ENCODE measurements around the gene PLCB1.
"Not testable (repeated sequence)": the region's sequence is repeated elsewhere in the genome, so short reads cannot be mapped to it uniquely, and the experiment has no call there.

Gene PLCB1

GRCh38 chr20:8466781-8467180 lies 334.7 kb downstream of the PLCB1 start:
- not testable (repeated sequence) for DNase-seq

DNA sequence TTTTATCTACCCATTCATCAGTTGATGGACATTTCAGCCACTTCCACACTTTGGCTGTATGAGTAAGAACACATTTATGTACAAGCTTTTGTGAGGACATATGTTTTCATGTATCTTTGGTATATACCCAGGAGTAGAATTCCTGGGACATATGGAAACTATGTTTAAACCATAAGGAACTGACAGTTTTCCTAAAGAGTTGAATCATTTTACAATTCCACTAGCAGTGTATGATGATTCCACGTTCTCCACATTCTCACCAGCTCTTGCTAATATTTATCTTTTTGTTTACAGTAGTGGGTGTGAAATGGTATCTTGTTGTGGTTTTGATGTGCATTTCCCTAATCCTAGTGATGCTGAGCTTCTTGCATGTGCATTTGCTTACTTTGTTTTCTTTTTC lies 338.1 kb downstream of the PLCB1 start:
- no peak for DNase-seq

- no peak for DNase-seq
These were observed 339.4 kb downstream of the PLCB1 start for GRCh38 chr20:8471465-8471864.

DNA sequence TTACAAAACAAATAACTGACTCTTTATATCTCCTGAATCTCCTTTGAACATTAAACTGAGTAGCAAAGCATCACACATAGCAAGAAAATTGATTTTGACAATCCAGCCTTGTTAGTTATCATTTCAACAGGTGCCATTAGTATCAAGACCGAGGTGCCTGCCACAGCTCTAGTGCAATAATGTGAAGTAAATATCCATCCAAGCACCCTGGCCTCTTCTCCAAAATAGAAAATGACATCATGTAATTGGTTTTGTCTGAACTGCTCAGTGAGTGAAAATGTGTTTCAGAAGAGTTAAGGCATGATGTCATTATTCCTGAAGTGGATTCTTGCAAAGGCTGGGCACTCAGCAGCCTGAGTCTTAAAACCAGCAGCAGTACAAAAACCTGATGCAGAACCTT lies 341.4 kb downstream of the PLCB1 start:
- DNase-seq = no peak

DNA sequence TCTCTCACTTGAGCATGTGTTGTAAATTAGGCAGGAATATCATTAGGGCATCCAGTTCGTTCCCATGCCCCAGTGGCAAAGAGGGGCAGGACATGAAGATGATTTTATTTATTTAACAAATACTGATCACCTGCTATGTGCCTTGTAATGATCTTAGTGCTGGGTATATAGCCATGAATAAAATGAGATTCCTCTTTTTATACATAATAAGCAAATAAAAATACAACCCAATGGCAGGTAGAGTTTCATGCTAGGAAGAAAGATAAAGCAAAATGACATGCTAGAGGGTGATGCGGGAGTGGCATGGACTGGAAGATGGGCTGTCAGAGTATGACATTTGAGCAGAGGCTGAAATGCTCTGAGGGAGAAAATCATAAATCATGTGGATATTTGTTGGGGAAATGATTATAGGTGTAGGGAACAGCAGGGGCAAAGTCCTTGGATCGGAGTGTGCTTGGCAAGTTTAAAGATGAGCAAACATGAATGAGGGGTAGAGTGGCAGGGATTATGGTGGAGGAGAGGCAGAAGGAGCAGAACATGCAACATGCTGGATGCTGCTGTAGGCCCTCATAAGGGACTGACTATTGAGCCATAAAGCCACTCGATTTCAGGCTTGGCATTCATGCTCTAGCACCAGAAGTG lies 342.1 kb downstream of the PLCB1 start:
- DNase-seq = no peak

DNA sequence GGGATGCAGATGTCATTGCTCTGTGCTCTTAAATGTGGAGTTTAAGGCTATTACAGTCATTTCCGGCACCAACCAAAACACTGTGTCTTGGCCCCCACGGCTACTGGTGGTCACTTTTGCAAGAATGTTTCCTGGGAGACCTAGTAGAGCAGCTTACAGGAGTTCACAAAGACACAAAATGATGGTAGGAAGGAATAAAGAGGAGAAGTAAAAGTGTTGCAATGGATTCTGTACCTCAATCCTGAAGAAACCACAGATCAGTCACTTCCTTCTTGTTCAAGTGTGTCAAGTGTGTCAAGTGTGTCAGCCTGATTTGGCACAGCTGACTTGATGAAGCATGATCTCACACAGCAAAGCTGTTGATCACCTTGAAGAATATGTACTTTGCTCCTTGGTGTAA lies 344.0 kb downstream of the PLCB1 start:
- no peak for DNase-seq

- DNase-seq = no peak
These were observed 348.5 kb downstream of the PLCB1 start for GRCh38 chr20:8480597-8480996.

- DNase-seq = no peak
These were observed 355.6 kb downstream of the PLCB1 start for GRCh38 chr20:8487696-8488095.

DNA sequence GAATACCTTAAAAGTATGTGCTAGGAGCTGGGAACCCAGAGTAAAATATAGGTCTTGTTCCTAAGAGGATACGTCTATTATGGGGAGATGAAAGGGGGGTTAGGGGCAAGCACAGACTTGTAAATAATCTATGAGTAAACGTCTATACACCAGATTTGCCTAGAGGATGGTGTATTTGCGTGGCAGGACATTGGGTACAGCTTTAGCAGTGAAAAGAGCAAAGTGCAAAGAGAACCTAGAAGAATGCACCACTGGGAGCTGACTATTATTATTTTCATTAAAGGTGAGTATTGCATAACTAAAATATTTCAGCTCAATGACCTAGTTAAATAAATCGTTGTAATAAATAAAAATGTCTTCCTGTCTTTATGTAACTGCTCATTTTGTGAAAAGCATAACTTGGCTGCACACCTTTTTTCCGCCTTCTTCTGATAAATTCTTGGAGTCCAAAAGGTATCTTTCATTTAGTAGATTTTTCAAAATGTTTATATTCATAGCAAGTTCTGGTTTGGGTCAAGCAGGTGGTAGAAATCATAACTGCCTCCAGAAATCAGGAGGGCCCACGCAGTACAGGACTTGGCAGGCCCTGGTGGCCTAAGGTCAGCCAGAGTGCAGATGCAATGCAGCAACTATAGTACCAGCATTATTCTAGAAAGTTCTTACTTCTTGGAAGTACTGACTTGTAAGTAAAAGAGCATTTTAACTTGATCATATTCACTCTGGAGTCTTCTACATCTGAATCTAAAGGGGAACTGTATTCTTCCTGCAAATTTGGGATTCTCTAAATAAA lies 357.2 kb downstream of the PLCB1 start:
- no peak for DNase-seq

- DNase-seq = no peak
These were observed 358.2 kb downstream of the PLCB1 start for GRCh38 chr20:8490076-8490830.

GRCh38 chr20:8492173-8492572 lies 360.1 kb downstream of the PLCB1 start:
- DNase-seq = no peak

DNA sequence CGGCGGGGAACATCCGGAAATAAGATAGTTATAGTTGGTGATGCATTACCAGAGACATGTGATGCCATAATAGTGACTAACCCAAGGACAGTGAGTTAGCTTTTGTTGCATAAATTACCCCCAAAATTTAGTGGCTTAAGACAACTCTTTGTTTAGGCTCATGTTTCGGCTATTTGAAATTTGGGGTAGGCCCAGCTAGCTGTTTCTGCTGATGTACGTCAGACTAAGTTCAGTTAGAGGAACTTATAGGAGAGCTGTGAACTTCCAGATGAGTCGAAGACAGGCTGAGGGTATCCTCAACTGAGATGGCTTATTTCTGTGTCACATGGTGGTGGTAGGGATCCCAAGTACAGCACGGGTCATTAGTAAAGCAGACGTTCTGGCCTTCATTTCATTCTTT lies 366.5 kb downstream of the PLCB1 start:
- no peak for DNase-seq

DNA sequence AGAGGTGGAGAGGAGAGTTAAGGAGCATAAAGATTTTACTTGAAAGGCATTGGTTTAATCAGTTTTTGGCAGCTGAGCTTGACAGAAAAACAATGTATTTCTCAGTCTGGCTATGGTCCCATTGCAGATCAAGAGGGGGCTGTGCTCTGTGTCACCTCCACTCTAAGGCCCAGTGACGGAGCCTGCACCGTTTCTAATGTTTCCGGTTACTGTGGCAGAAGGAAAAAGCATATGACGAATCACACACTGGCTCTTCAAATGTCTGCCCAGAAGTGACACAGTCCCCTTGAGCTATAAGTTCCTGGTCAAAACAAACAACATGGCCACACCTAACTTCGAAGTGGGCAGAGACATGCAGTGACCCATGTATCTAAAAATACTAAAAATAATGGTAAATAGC lies 372.0 kb downstream of the PLCB1 start:
- no peak for DNase-seq

DNA sequence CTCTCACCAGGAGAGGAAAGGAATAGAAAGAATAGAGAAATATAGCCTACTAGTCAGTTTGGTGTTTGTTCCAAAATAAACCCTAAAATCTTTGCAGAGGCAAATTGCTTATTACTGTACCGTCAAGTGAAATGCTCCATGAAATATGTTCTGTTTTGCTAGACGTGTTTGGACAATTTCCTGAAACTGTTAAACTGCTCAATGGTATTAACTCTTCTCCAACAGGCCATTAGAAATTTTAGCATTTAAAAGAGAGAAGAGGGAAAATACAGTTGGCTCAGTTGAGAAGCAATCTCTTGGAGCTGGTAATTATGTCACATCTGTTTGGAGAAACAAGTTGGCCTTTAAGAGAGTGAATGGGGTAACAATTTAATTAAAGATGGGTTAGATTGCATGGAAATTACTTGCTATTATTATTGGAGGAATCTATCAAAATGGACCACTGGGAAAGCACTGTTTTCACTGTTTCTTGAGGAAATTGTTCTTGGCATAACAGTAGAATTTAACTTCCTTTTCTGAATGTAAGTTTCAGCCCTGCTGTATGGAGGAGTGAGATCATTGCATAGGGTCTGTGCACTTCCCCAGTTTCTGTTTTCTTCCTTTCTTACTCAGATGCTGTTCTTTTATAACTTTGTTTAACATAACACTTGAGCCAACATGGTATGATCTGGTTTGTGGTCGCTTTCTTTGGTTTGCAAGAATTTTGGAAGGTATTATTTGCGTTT lies 373.6 kb downstream of the PLCB1 start:
- DNase-seq = no peak

- DNase-seq = no peak
These were observed 375.2 kb downstream of the PLCB1 start for GRCh38 chr20:8507231-8507630.

- DNase-seq = no peak
These were observed 377.7 kb downstream of the PLCB1 start for GRCh38 chr20:8509809-8510208.

GRCh38 chr20:8510808-8511207 lies 378.7 kb downstream of the PLCB1 start:
- DNase-seq = no peak

DNA sequence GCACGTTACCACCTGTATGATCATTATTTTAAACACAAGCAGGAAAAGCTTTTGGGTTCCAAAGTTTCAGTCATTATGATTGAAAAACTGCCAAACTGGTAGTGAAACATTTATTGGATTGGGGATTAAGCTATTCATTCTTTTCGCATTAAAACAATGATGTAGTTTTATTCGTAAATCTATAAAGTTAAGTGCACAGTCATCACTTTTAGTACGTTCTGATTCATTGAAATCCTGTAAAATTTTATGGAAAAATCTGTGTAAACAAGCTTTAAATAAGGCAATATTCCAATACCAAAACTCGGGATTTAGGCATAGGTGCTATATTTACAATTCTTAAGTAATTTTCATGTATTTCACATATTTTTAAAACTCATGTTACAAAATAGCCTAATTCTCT lies 379.9 kb downstream of the PLCB1 start:
- no peak for DNase-seq

GRCh38 chr20:8515810-8516435 lies 383.9 kb downstream of the PLCB1 start:
- peak; percentile 3 for DNase-seq

DNA sequence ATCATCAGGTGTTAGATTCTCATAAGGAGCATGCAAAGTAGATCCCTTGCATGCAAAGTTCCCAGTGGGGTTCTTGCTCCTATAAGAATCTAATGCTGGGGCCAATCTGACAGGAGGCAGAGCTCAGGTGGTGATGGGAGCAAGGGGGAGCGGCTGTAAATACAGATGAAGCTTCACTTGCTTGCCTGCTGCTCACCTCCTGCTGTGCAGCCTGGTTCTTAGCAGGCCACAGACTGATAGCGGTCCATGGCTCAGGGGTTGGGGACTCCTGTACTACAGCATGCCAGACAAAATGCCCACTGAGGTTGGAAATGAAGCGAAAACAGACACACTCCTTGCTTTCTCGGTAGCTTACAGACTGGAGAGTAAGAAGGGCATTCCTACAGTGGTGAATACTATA lies 386.8 kb downstream of the PLCB1 start:
- DNase-seq = no peak

DNA sequence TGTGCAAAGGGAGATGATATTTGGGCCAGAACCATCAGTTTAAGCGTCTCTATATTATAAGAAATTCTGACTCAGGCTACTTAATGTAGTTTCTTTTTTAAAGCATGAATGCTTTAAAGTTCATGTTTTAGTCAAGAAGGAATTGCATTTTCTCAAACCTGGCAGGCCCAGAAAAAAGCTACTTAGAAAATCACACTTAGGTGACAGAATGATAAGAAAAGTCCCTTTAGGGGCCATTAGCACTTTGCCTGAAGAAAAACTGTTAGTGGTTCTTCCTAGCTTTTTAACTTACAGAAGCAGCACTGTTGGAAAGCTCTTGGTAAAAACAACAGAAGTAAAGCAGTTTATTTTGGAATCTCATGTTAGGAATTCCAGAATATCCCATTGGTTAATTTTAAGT lies 387.8 kb downstream of the PLCB1 start:
- DNase-seq = no peak

- DNase-seq = no peak
These were observed 390.1 kb downstream of the PLCB1 start for GRCh38 chr20:8522168-8522567.

GRCh38 chr20:8523684-8524083 lies 391.6 kb downstream of the PLCB1 start:
- no peak for DNase-seq
